ENCODE results near the gene SERAC1. TPM values are rescaled to one million over a fixed set of nuclear protein-coding genes. Genes with fewer than 3 reads are reported as not detected.

SERAC1 gene
- total and polyA plus RNA-seq, 12 donors, result 2.0 to 6.0 (median 4.8) TPM

GRCh38 chr6:158061361-158061708 is 106.7 kb downstream of the SERAC1 start:
- Histone ChIP-seq H3K27ac (peak overlapping the region; percentile 38 to 93 (median 85)), H3K4me3 (no peak overlapping the region), H3K4me1 (peaks cover 14 to 52% (median 29%) of the 10 kb centered on the region in 9 donors), H3K27me3 (no peaks in the 10 kb centered on the region), H3K9me3 (peaks cover 0 to 8% (median 0%) of the 10 kb centered on the region in 11 donors), H3K36me3 (peaks cover 0 to 70% (median 29%) of the 10 kb centered on the region in 9 donors)
- WGBS, 2 donors, result 82 to 89% methylated on average over 5 of the region's 5 CpGs
- intact Hi-C loops (cut with DNase I), result loop anchor here in 1 of 10 donors (10.0 kb wide), 1 partner anchor 747 kb away; no protein-coding TSS in a partner anchor
- TF ChIP-seq CTCF (IDR thresholded peaks at IDR 0.05), result no peak
- ATAC-seq (peak in 4 of 8 donors; percentile 1 to 12 (median 2)), DNase-seq (no peak)

- ATAC-seq (peak; percentile 76 to 91 (median 86)), DNase-seq (peak; percentile 82)
- Histone ChIP-seq H3K27ac (peak overlapping the region; percentile 38 to 93 (median 85)), H3K4me3 (peak overlapping the region in 2 of 10 donors; percentile 13 to 23), H3K36me3 (peaks cover 0 to 70% (median 26%) of the 10 kb centered on the region in 9 donors), H3K4me1 (peaks cover 14 to 52% (median 29%) of the 10 kb centered on the region in 9 donors), H3K9me3 (peaks cover 0 to 8% (median 0%) of the 10 kb centered on the region in 11 donors), H3K27me3 (no peaks in the 10 kb centered on the region)
- intact Hi-C loops (cut with DNase I), result loop anchor here in 1 of 10 donors (10.0 kb wide), 1 partner anchor 746 kb away; no protein-coding TSS in a partner anchor
- WGBS, 2 donors, result 35 to 37% methylated on average over 11 of the region's 11 CpGs
- no peak for TF ChIP-seq CTCF (IDR thresholded peaks at IDR 0.05)
Observed at GRCh38 chr6:158060455-158061360, 107.4 kb downstream of the SERAC1 start.

Other genes starting within 250 kb of the SERAC1 start
- gene SYNJ2, start 186.4 kb downstream of the SERAC1 start, total RNA-seq, result 10 to 100 TPM; 14.0 to 27.8 (median 19.6) TPM
- gene SYNJ2, start 186.4 kb downstream of the SERAC1 start, polyA plus RNA-seq, result 10 to 100 TPM; 14.5 to 17.6 TPM
- 10 to 100 TPM; 23.1 to 32.1 (median 27.2) TPM for gene GTF2H5, start 88 bp upstream of the SERAC1 start, total RNA-seq
- gene GTF2H5, start 88 bp upstream of the SERAC1 start, polyA plus RNA-seq, result 1 to 10 TPM; 2.5 to 6.4 TPM
- 100 to 1,000 TPM in 5 of 10 donors, 10 to 100 TPM in 5; 81.3 to 127 (median 104) TPM for gene TULP4, start 144.2 kb upstream of the SERAC1 start, total RNA-seq
- gene TULP4, start 144.2 kb upstream of the SERAC1 start, polyA plus RNA-seq, result 1 to 10 TPM; 2.1 to 7.1 TPM

Measured in heart right ventricle (tissue), 16 donors.